DMS 273 treated with DMSO at 0.1 percent for 48 hours (cell line): ENCODE data around the gene PDE4B.

Experiments
- DNase-seq: peaks from one replicate; lab custom pipeline; 2025; lab: John Stamatoyannopoulos, UW

Gene PDE4B

GRCh38 chr1:65882076-65882475 is 89.4 kb downstream of the PDE4B start:
- DNase-seq = no peak

GRCh38 chr1:65889441-65889840 is 96.7 kb downstream of the PDE4B start:
- DNase-seq = no peak

- no peak for DNase-seq
Measured at GRCh38 chr1:65890201-65890843, 97.6 kb downstream of the PDE4B start.

GRCh38 chr1:65894738-65895605 is 102.3 kb downstream of the PDE4B start:
- no peak for DNase-seq

- no peak for DNase-seq
Measured at GRCh38 chr1:65896721-65897120, 104.0 kb downstream of the PDE4B start.

- DNase-seq = no peak
Measured at GRCh38 chr1:65897485-65897884, 104.8 kb downstream of the PDE4B start.

- no peak for DNase-seq
Measured at GRCh38 chr1:65904681-65905083, 112.0 kb downstream of the PDE4B start.

GRCh38 chr1:65910432-65910831 is 117.7 kb downstream of the PDE4B start:
- DNase-seq = no peak

GRCh38 chr1:65911679-65912078 is 119.0 kb downstream of the PDE4B start:
- DNase-seq = no peak

GRCh38 chr1:65918564-65918963 is 125.9 kb downstream of the PDE4B start:
- no peak for DNase-seq

- no peak for DNase-seq
Measured at GRCh38 chr1:65921446-65921845, 128.8 kb downstream of the PDE4B start.

- DNase-seq = no peak
Measured at GRCh38 chr1:65924471-65924870, 131.8 kb downstream of the PDE4B start.

GRCh38 chr1:65938506-65938905 is 145.8 kb downstream of the PDE4B start:
- no peak for DNase-seq

- no peak for DNase-seq
Measured at GRCh38 chr1:65939191-65939590, 146.5 kb downstream of the PDE4B start.

GRCh38 chr1:65939636-65940035 is 146.9 kb downstream of the PDE4B start:
- DNase-seq = no peak

- no peak for DNase-seq
Measured at GRCh38 chr1:65940126-65940525, 147.4 kb downstream of the PDE4B start.

- DNase-seq = no peak
Measured at GRCh38 chr1:65942476-65942875, 149.8 kb downstream of the PDE4B start.

GRCh38 chr1:65946376-65946775 is 153.7 kb downstream of the PDE4B start:
- DNase-seq = no peak

GRCh38 chr1:65946960-65947359 is 154.3 kb downstream of the PDE4B start:
- DNase-seq = no peak

GRCh38 chr1:65948609-65949229 is 156.0 kb downstream of the PDE4B start:
- no peak for DNase-seq

GRCh38 chr1:65949230-65949626 is 156.5 kb downstream of the PDE4B start:
- no peak for DNase-seq

- DNase-seq = no peak
Measured at GRCh38 chr1:65949933-65950332, 157.2 kb downstream of the PDE4B start.

- DNase-seq = no peak
Measured at GRCh38 chr1:65952696-65953095, 160.0 kb downstream of the PDE4B start.
